Measurements from ENCODE around the gene PNCK. TPM values are rescaled to one million over a fixed set of nuclear protein-coding genes. Genes with fewer than 3 reads are reported as not detected.

Gene PNCK
- total and polyA plus RNA-seq, 12 donors, result 0.42 to 6.5 (median 1.2) TPM; not detected in 2

DNA sequence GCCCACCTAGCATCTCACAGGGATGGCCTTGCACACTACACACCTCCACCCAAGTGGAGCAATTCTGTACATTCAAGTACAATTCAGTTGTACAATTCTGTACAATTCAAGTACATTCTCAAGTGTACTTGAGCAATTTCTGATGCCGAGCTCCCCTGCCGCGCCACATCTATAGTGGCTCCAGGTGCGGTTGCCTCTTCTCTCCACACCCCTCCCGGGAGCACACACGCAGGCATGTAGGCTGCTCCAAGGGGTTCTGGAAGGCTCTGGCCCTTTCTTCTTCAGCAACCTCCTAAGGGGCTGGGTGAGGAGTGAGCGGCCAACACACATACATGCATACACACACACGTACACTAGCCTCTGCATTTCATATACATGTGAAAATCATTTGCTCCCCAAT lies 45.5 kb downstream of the PNCK start:
- H3K9me3 ChIP-seq (replicated peaks in 1 of 3), result no peaks in the 10 kb centered on the region
- DNase-seq, result no peak
- H3K4me3 ChIP-seq, result no peak overlapping the region
- no peak overlapping the region for H3K27ac ChIP-seq
- no peaks in the 10 kb centered on the region for H3K4me1 ChIP-seq (replicated peaks in 1 of 2)
- 88 to 95% (median 91%) methylated on average over 5 to 8 of the region's 8 CpGs for WGBS, 4 donors
- intact Hi-C loops (cut with DNase I), result no loop called here
- peaks cover 3% of the 10 kb centered on the region for H3K27me3 ChIP-seq
- TF ChIP-seq POLR2A (IDR thresholded peaks at IDR 0.05), result no peak
- TF ChIP-seq, protein P1, sequence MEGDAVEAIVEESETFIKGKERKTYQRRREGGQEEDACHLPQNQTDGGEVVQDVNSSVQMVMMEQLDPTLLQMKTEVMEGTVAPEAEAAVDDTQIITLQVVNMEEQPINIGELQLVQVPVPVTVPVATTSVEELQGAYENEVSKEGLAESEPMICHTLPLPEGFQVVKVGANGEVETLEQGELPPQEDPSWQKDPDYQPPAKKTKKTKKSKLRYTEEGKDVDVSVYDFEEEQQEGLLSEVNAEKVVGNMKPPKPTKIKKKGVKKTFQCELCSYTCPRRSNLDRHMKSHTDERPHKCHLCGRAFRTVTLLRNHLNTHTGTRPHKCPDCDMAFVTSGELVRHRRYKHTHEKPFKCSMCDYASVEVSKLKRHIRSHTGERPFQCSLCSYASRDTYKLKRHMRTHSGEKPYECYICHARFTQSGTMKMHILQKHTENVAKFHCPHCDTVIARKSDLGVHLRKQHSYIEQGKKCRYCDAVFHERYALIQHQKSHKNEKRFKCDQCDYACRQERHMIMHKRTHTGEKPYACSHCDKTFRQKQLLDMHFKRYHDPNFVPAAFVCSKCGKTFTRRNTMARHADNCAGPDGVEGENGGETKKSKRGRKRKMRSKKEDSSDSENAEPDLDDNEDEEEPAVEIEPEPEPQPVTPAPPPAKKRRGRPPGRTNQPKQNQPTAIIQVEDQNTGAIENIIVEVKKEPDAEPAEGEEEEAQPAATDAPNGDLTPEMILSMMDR (IDR thresholded peaks at IDR 0.05), result no peak
- no peaks in the 10 kb centered on the region for H3K36me3 ChIP-seq (replicated peaks in 1 of 2)

DNA sequence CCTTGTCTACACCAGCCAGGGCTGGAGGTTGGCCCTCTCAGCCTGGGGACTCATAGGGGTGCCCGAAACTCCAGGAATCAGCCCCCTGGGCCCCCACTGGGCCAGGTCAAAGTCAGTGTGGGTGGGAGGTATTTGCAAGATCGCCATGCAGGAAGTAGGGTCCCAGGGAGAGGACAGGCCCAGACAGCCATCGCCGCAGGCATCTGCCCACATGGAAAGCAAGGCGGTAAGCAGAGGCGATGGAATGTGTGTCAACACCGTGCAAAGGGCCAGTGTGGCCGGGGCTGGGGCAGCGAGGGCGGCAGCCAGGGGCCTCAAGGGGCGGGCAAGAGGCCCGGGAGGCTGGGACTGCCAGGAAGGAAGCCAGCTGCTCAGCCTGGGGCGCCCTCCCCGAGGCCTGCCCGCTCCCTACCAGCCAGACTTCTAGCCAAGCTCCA lies 45.9 kb downstream of the PNCK start:
- no peak for DNase-seq
- no peak overlapping the region for H3K4me3 ChIP-seq
- 79 to 87% (median 79%) methylated on average over 3 to 15 of the region's 15 CpGs for WGBS, 4 donors
- TF ChIP-seq, protein P1 (IDR thresholded peaks at IDR 0.05), result no peak
- no peaks in the 10 kb centered on the region for H3K9me3 ChIP-seq (replicated peaks in 1 of 3)
- no peaks in the 10 kb centered on the region for H3K36me3 ChIP-seq (replicated peaks in 1 of 2)
- peaks cover 3% of the 10 kb centered on the region for H3K27me3 ChIP-seq
- intact Hi-C loops (cut with DNase I), result no loop called here
- no peaks in the 10 kb centered on the region for H3K4me1 ChIP-seq (replicated peaks in 1 of 2)
- no peak overlapping the region for H3K27ac ChIP-seq

DNA sequence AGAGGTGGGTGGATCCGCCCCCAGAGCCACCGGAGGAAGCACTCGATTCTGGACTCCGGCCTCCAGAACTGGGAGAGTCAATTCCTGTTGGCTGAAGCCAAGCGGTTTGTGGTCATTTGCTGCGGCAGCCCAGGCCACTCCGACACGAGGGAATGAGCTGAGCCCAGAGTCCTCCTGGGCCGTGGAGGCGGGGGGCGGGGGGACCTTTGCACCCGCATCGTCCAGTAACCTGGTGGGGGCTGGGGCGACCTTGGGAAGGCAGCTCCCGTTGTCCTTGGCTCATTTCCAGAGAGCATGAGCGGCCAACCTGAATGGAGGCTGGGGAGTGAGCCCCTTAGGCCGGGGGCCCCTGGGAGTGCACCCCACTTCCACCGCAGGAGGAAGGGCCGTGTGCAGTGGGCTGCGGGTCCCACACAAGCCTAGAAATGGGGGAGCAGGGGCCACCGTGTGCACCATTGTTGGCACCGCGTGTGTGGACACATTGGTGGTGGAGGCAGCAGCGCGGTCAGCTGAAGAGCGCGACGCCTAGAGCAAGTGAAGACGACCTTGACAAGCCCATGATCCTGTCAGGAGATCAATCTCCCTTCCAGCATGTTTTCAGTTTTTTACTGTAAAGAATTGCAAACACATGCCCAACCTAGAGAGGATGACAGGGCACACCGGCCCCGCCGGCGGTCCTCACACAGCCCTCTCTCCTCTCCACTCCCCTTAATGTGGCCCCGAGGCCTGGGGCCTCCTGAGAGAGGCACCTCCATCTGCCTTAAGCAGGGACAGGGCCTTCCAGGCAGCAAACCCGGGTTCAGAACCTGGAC lies 46.5 kb downstream of the PNCK start:
- DNase-seq, result no peak
- H3K4me1 ChIP-seq (replicated peaks in 1 of 2), result no peaks in the 10 kb centered on the region
- no peak overlapping the region for H3K4me3 ChIP-seq
- H3K36me3 ChIP-seq (replicated peaks in 1 of 2), result no peaks in the 10 kb centered on the region
- no peak overlapping the region for H3K27ac ChIP-seq
- 60 to 84% (median 65%) methylated on average over 5 to 32 of the region's 35 CpGs for WGBS, 4 donors
- intact Hi-C loops (cut with DNase I), result no loop called here
- H3K9me3 ChIP-seq (replicated peaks in 1 of 3), result no peaks in the 10 kb centered on the region
- H3K27me3 ChIP-seq, result peaks cover 6% of the 10 kb centered on the region
- TF ChIP-seq POLR2A (IDR thresholded peaks at IDR 0.05), result no peak
- TF ChIP-seq, protein P1 (IDR thresholded peaks at IDR 0.05), result no peak

DNA sequence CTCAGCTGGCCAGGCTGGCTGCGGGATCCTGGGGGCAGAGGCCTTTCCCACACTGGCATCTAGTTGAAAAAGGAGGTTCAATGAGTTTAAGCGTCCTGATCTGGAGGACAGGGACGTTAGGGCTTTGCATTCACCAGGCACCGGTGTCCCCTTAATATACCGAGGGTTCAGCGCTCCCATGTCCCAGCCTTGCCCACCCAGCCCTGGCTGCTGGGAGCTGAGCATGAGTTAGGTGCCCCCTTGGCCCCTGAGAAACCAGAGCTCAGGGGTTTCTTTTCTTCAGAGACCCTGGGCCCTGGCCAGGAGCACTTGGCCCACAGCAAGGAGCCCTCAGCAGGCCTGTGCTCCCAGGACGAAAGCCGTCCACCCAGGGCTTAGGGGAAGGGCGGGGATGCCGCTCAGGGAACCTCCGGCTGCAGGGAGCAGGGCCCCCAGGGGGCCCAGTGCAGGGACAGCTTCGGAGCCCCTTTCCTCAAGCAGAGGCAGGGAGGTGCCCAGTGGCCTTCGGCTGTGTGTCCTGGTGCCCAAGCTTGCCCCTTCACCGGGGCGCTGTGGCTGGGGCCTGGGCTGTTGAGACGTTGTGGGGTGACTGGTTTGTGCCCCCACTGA lies 47.5 kb downstream of the PNCK start:
- Histone ChIP-seq H3K27me3 (peaks cover 7% of the 10 kb centered on the region), H3K4me1 (replicated peaks in 1 of 2) (no peaks in the 10 kb centered on the region), H3K4me3 (no peak overlapping the region), H3K27ac (no peak overlapping the region), H3K36me3 (replicated peaks in 1 of 2) (no peaks in the 10 kb centered on the region), H3K9me3 (replicated peaks in 1 of 3) (no peaks in the 10 kb centered on the region)
- intact Hi-C loops (cut with DNase I), result no loop called here
- 80 to 89% (median 86%) methylated on average over 5 to 16 of the region's 16 CpGs; no CpG with 5 or more reads in 1 of the 4 donors for WGBS, 4 donors
- TF ChIP-seq POLR2A (IDR thresholded peaks at IDR 0.05), result no peak
- no peak for DNase-seq

Measured in adrenal gland (tissue), 12 donors.